HG03469 (cell line): ENCODE results near the gene CXCL13.
A peak's percentile ranks its signal among the peaks of the same experiment; 100 is the strongest.
"Not testable (repeated sequence)": the region's sequence is repeated elsewhere in the genome, so short reads cannot be mapped to it uniquely, and the experiment has no call there.

Source experiments
- ATAC-seq: cut with Tn5 transposase; IDR thresholded peaks from one replicate; pipeline ENCODE4 v1.9.1; 2021; ENCODE audit warnings: mild to moderate bottlenecking, moderate library complexity, moderate number of reproducible peaks; ENCODE audit not compliant: unreplicated experiment

Gene CXCL13

GRCh38 chr4:77600521-77601451, 4.8 kb upstream of the CXCL13 start:
- ATAC-seq = no peak

GRCh38 chr4:77601614-77602187, 3.9 kb upstream of the CXCL13 start:
- ATAC-seq = no peak

- ATAC-seq = no peak
Observed at GRCh38 chr4:77613267-77613666, 7.6 kb downstream of the CXCL13 start.

GRCh38 chr4:77615153-77615552, 9.5 kb downstream of the CXCL13 start:
- no peak for ATAC-seq

GRCh38 chr4:77617203-77617602, 11.6 kb downstream of the CXCL13 start:
- no peak for ATAC-seq

GRCh38 chr4:77618383-77619241, 13.0 kb downstream of the CXCL13 start:
- ATAC-seq = peak; percentile 93

- no peak for ATAC-seq
Observed at GRCh38 chr4:77619408-77619807, 13.8 kb downstream of the CXCL13 start.

- no peak for ATAC-seq
Observed at GRCh38 chr4:77621254-77621653, 15.6 kb downstream of the CXCL13 start.

GRCh38 chr4:77623091-77623490, 17.5 kb downstream of the CXCL13 start:
- no peak for ATAC-seq

- no peak for ATAC-seq
Observed at GRCh38 chr4:77624213-77624612, 18.6 kb downstream of the CXCL13 start.

GRCh38 chr4:77625485-77625884, 19.9 kb downstream of the CXCL13 start:
- no peak for ATAC-seq

GRCh38 chr4:77629885-77630284, 24.3 kb downstream of the CXCL13 start:
- peak; percentile 85 for ATAC-seq

- no peak for ATAC-seq
Observed at GRCh38 chr4:77631276-77631675, 25.7 kb downstream of the CXCL13 start.

- ATAC-seq = no peak
Observed at GRCh38 chr4:77634132-77634785, 28.6 kb downstream of the CXCL13 start.

- ATAC-seq = no peak
Observed at GRCh38 chr4:77635246-77635645, 29.6 kb downstream of the CXCL13 start.

- ATAC-seq = no peak
Observed at GRCh38 chr4:77635876-77636275, 30.3 kb downstream of the CXCL13 start.

GRCh38 chr4:77636902-77637301, 31.3 kb downstream of the CXCL13 start:
- no peak for ATAC-seq

GRCh38 chr4:77644069-77644468, 38.4 kb downstream of the CXCL13 start:
- not testable (repeated sequence) for ATAC-seq

GRCh38 chr4:77650787-77651186, 45.2 kb downstream of the CXCL13 start:
- no peak for ATAC-seq

GRCh38 chr4:77651820-77652219, 46.2 kb downstream of the CXCL13 start:
- no peak for ATAC-seq
